ENCODE measurements around the gene PPP1R11. TPM values are rescaled to one million over a fixed set of nuclear protein-coding genes. Genes with fewer than 3 reads are reported as not detected.
"Not testable (repeated sequence)": the region's sequence is repeated elsewhere in the genome, so short reads cannot be mapped to it uniquely, and the experiment has no call there.

Gene PPP1R11
- total and polyA plus RNA-seq, 12 donors: 30.6 to 75.4 (median 46.8) TPM

DNA sequence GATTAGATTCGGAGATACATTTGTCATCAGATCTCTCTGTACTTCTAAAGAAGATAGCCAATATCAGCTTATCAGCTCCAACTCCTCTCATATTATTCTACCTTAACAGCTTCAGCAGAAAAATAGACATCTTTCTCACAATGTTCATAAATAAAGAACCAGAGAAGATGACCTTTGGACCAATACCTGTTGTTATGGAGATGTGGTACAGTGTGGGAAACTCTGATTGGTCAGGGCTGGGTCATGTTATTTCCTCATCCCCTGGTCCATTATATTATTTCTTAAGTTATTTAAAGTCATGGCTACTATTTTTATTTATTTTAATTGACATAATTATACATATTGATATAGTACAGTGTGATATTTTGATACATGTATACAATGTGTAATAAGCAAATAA lies 41.8 kb upstream of the PPP1R11 start:
- H3K4me1 ChIP-seq: no peaks in the 10 kb centered on the region
- H3K27me3 ChIP-seq: no peaks in the 10 kb centered on the region
- H3K36me3 ChIP-seq: peaks cover 0 to 20% (median 0%) of the 10 kb centered on the region in 9 donors
- TF ChIP-seq, protein P1, sequence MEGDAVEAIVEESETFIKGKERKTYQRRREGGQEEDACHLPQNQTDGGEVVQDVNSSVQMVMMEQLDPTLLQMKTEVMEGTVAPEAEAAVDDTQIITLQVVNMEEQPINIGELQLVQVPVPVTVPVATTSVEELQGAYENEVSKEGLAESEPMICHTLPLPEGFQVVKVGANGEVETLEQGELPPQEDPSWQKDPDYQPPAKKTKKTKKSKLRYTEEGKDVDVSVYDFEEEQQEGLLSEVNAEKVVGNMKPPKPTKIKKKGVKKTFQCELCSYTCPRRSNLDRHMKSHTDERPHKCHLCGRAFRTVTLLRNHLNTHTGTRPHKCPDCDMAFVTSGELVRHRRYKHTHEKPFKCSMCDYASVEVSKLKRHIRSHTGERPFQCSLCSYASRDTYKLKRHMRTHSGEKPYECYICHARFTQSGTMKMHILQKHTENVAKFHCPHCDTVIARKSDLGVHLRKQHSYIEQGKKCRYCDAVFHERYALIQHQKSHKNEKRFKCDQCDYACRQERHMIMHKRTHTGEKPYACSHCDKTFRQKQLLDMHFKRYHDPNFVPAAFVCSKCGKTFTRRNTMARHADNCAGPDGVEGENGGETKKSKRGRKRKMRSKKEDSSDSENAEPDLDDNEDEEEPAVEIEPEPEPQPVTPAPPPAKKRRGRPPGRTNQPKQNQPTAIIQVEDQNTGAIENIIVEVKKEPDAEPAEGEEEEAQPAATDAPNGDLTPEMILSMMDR (IDR thresholded peaks at IDR 0.05): no peak
- no peak overlapping the region for H3K4me3 ChIP-seq
- H3K27ac ChIP-seq: no peak overlapping the region
- no peak for DNase-seq
- 53 to 95% methylated on average over 1 of the region's 1 CpG for WGBS, 2 donors
- ATAC-seq: no peak
- no peaks in the 10 kb centered on the region for H3K9me3 ChIP-seq
- intact Hi-C loops (cut with DNase I): no loop called here

DNA sequence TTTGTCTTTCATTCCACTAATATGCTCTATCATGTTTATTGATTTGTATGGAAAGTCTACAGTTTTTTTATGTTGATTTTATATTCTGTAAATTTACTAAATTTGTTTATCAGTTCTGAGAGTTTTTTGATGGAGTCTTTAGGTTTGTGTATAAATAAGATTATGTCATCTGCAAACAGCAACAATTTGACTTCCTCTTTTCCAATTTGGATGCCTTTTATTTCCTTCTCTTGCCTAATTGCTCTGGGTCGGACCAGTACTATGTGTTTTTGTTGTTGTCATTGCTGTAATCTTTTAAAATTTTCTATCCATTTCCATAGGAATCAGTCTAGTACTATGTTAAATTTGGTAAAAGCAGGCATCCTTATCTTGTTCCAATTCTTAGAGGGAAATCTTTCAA lies 37.4 kb upstream of the PPP1R11 start:
- H3K27me3 ChIP-seq: no peaks in the 10 kb centered on the region
- intact Hi-C loops (cut with DNase I): no loop called here
- H3K27ac ChIP-seq: no peak overlapping the region
- peaks cover 0 to 5% (median 0%) of the 10 kb centered on the region in 9 donors for H3K4me1 ChIP-seq
- TF ChIP-seq, protein P1 (IDR thresholded peaks at IDR 0.05): no peak
- no peak for ATAC-seq
- no peak overlapping the region for H3K4me3 ChIP-seq
- no peaks in the 10 kb centered on the region for H3K9me3 ChIP-seq
- no peak for DNase-seq
- WGBS, 2 donors: 91 to 94% methylated on average over 1 of the region's 1 CpG
- peaks cover 0 to 36% (median 0%) of the 10 kb centered on the region in 9 donors for H3K36me3 ChIP-seq

DNA sequence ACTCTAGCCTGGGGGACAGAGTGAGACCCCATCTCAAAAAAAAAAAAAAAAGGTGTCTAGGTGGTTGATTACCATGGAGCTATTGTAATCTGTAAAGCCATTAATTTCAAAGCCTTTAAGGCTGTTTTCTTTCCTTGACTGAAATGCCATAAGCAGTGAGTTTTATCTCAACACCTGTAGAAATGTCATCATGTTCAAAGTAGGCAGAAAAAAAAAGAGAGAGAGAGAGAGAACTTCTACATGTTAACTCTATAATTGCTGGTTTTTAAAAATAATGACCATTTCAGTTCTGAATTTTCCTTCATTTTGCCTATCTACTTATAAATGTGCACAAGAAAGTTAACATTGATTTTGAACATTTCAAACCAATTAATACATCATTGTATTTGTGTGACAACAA lies 35.6 kb upstream of the PPP1R11 start:
- H3K4me1 ChIP-seq: peaks cover 0 to 5% (median 0%) of the 10 kb centered on the region in 9 donors

DNA sequence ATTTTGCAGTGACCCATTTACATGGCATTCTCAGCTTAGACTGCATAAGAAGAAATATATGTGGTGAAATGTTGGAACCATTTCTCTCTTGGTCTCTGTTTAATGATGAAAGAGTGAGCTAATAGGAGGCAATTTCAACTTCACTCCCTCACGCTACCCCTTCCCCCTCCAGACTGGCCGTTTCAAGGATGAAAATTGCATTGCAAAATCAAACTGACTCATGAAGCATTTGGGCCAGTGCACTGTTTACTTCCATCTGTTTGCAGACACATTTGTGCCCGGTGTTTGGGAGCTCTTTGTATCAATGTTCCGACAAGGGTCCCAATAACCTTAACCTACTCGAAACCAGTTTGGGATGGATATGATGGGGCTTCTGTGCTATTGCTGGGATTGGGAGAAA lies 33.6 kb upstream of the PPP1R11 start:
- H3K27ac ChIP-seq; H3K27me3 ChIP-seq; H3K9me3 ChIP-seq; DNase-seq; intact Hi-C loops (cut with DNase I); H3K4me3 ChIP-seq; H3K4me1 ChIP-seq: not testable (repeated sequence)
- WGBS, 2 donors: 91 to 92% methylated on average over 5 of the region's 5 CpGs
- ATAC-seq: peak in 1 of 8 donors; percentile 29
- H3K36me3 ChIP-seq: peaks cover 0 to 47% (median 0%) of the 10 kb centered on the region in 9 donors

More for the DNA sequence above, 35.6 kb upstream of the PPP1R11 start:
- Histone ChIP-seq H3K36me3 (peaks cover 0 to 47% (median 0%) of the 10 kb centered on the region in 9 donors), H3K9me3 (no peaks in the 10 kb centered on the region), H3K27ac (no peak overlapping the region), H3K4me3 (no peak overlapping the region), H3K27me3 (no peaks in the 10 kb centered on the region)
- TF ChIP-seq, protein P1 (IDR thresholded peaks at IDR 0.05): no peak
- DNase-seq: no peak
- no peak for ATAC-seq
- intact Hi-C loops (cut with DNase I): no loop called here

DNA sequence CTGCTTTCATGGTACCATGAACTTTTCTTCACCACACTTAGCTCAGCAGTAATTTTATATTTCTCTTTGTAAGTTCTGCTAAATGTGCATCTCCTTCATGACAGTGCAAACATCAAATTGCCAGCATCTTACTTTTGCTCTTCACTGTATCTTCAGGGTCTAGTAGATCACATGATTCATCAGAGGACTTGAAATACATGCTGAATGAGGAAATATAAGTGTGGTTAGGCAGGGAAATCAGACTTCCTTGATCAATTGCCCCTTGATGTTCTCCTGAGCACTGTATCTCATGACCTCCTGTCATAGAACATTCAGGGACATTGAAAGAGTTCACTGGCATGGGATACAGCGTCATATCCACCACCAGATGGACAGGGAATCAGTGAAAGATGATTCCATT lies 31.2 kb upstream of the PPP1R11 start:
- 97 to 98% methylated on average over 1 of the region's 1 CpG for WGBS, 2 donors
- DNase-seq: no peak
- no peaks in the 10 kb centered on the region for H3K9me3 ChIP-seq
- H3K27ac ChIP-seq: no peak overlapping the region
- intact Hi-C loops (cut with DNase I): no loop called here
- peaks cover 0 to 5% (median 0%) of the 10 kb centered on the region in 9 donors for H3K4me1 ChIP-seq
- ATAC-seq: no peak
- H3K4me3 ChIP-seq: no peak overlapping the region
- no peaks in the 10 kb centered on the region for H3K27me3 ChIP-seq
- TF ChIP-seq, protein P1 (IDR thresholded peaks at IDR 0.05): no peak
- peaks cover 0 to 41% (median 0%) of the 10 kb centered on the region in 9 donors for H3K36me3 ChIP-seq
